OCI-M2 (cell line): Measurements from ENCODE around the gene GNA14.
"Not testable (repeated sequence)": the region's sequence is repeated elsewhere in the genome, so short reads cannot be mapped to it uniquely, and the experiment has no call there.

Experiments used
- DNase-seq: peaks from one replicate; lab custom pipeline; 2025; ENCODE audit not compliant: unreplicated experiment; lab: John Stamatoyannopoulos, UW

The GNA14 gene

GRCh38 chr9:77422969-77423368, 225.2 kb downstream of the GNA14 start:
- DNase-seq = no peak

GRCh38 chr9:77421506-77422265, 226.4 kb downstream of the GNA14 start:
- DNase-seq = no peak

- no peak for DNase-seq
These were observed 227.5 kb downstream of the GNA14 start for GRCh38 chr9:77420641-77421040.

GRCh38 chr9:77418226-77418625, 229.9 kb downstream of the GNA14 start:
- no peak for DNase-seq

- DNase-seq = no peak
These were observed 230.6 kb downstream of the GNA14 start for GRCh38 chr9:77417566-77417965.

- DNase-seq = not testable (repeated sequence)
These were observed 239.6 kb downstream of the GNA14 start for GRCh38 chr9:77408521-77408920.

- no peak for DNase-seq
These were observed 244.9 kb downstream of the GNA14 start for GRCh38 chr9:77403239-77403638.

GRCh38 chr9:77402286-77402685, 245.8 kb downstream of the GNA14 start:
- no peak for DNase-seq

- no peak for DNase-seq
These were observed 248.2 kb downstream of the GNA14 start for GRCh38 chr9:77399964-77400363.

- DNase-seq = not testable (repeated sequence)
These were observed 249.5 kb downstream of the GNA14 start for GRCh38 chr9:77398581-77398980.

- DNase-seq = no peak
These were observed 255.8 kb downstream of the GNA14 start for GRCh38 chr9:77392328-77392727.

GRCh38 chr9:77391834-77392233, 256.3 kb downstream of the GNA14 start:
- DNase-seq = no peak

GRCh38 chr9:77386187-77386586, 261.9 kb downstream of the GNA14 start:
- DNase-seq = no peak

GRCh38 chr9:77384406-77384805, 263.7 kb downstream of the GNA14 start:
- no peak for DNase-seq

- DNase-seq = no peak
These were observed 272.1 kb downstream of the GNA14 start for GRCh38 chr9:77375956-77376532.

GRCh38 chr9:77374266-77374665, 273.9 kb downstream of the GNA14 start:
- no peak for DNase-seq
